Mesothelial cell of epicardium (in vitro differentiated cells): ENCODE results near the gene FAM186B. TPM values are rescaled to one million over a fixed set of nuclear protein-coding genes. Genes with fewer than 3 reads are reported as not detected.

Experiments
- DNase-seq, 2 experiments: peaks; one replicate each; pipeline ENCODE4 v3.0.0; 2021; ENCODE audit warnings: low spot score in 2 of 2; ENCODE audit not compliant: unreplicated experiment in 2 of 2
- H3K27ac Mint-ChIP-seq: 2 replicates; pipeline ENCODE4 v1.8.0; 2021; ENCODE audit warnings: mixed read lengths
- H3K27me3 Mint-ChIP-seq: 2 replicates; pipeline ENCODE4 v1.8.0; 2021; ENCODE audit warnings: low read depth, mixed read lengths
- H3K36me3 Mint-ChIP-seq: 2 replicates; pipeline ENCODE4 v1.8.0; 2021; ENCODE audit warnings: mixed read lengths
- H3K4me1 Mint-ChIP-seq: 2 replicates; pipeline ENCODE4 v1.8.0; 2021; ENCODE audit warnings: mixed read lengths
- H3K4me3 Mint-ChIP-seq: 2 replicates; pipeline ENCODE4 v1.8.0; 2021; ENCODE audit warnings: mild to moderate bottlenecking, moderate library complexity, mixed read lengths
- H3K9me3 Mint-ChIP-seq: 2 replicates; pipeline ENCODE4 v1.8.0; 2021; ENCODE audit warnings: mixed read lengths
- CTCF ChIP-seq: fragments of 200-600 bp; sonication (generic); IDR thresholded peaks from one replicate; pipeline ENCODE4 v1.5.0; 2021; ENCODE audit warnings: antibody characterized with exemption; ENCODE audit not compliant: unreplicated experiment
- total RNA-seq: library from RNA; stranded (reverse); gene quantifications from 3 replicates; pipeline ENCODE4 v1.2.1, GENCODE V29; 2021

FAM186B gene
- total RNA-seq, 1 donor from 2014 or later, result 0.40 TPM

- no peak for TF ChIP-seq CTCF
- Mint-ChIP-seq H3K9me3 (no peaks in the 10 kb centered on the region), H3K36me3 (peaks cover 6% of the 10 kb centered on the region), H3K27ac (no peak overlapping the region), H3K4me1 (peaks cover 20% of the 10 kb centered on the region), H3K27me3 (no peaks in the 10 kb centered on the region), H3K4me3 (no peak overlapping the region)
- DNase-seq, result no peak
These were observed 40.0 kb upstream of the FAM186B start for GRCh38 chr12:49645146-49646039.

GRCh38 chr12:49644620-49644994 is 39.2 kb upstream of the FAM186B start:
- TF ChIP-seq CTCF, result peak; percentile 75
- Mint-ChIP-seq H3K27me3 (no peaks in the 10 kb centered on the region), H3K4me1 (peaks cover 20% of the 10 kb centered on the region), H3K4me3 (no peak overlapping the region), H3K9me3 (no peaks in the 10 kb centered on the region), H3K36me3 (peaks cover 11% of the 10 kb centered on the region), H3K27ac (peak overlapping the region; percentile 37)
- peak; percentile 57 to 79 for DNase-seq

- H3K36me3 Mint-ChIP-seq, result peaks cover 11% of the 10 kb centered on the region
- peaks cover 16% of the 10 kb centered on the region for H3K4me1 Mint-ChIP-seq
- H3K4me3 Mint-ChIP-seq, result no peak overlapping the region
- peak overlapping the region; percentile 37 for H3K27ac Mint-ChIP-seq
- DNase-seq, result no peak
- no peaks in the 10 kb centered on the region for H3K9me3 Mint-ChIP-seq
- H3K27me3 Mint-ChIP-seq, result no peaks in the 10 kb centered on the region
- no peak for TF ChIP-seq CTCF
These were observed 38.7 kb upstream of the FAM186B start for GRCh38 chr12:49643961-49644619.

GRCh38 chr12:49643135-49643534 is 37.7 kb upstream of the FAM186B start:
- DNase-seq, result no peak
- H3K36me3 Mint-ChIP-seq, result peaks cover 9% of the 10 kb centered on the region
- TF ChIP-seq CTCF, result no peak
- H3K27me3 Mint-ChIP-seq, result no peaks in the 10 kb centered on the region
- no peak overlapping the region for H3K4me3 Mint-ChIP-seq
- no peak overlapping the region for H3K27ac Mint-ChIP-seq
- H3K4me1 Mint-ChIP-seq, result peaks cover 7% of the 10 kb centered on the region
- H3K9me3 Mint-ChIP-seq, result no peaks in the 10 kb centered on the region

- TF ChIP-seq CTCF, result no peak
- no peak for DNase-seq
- no peaks in the 10 kb centered on the region for H3K9me3 Mint-ChIP-seq
- H3K4me1 Mint-ChIP-seq, result peaks cover 10% of the 10 kb centered on the region
- no peaks in the 10 kb centered on the region for H3K27me3 Mint-ChIP-seq
- no peak overlapping the region for H3K4me3 Mint-ChIP-seq
- H3K36me3 Mint-ChIP-seq, result peaks cover 12% of the 10 kb centered on the region
- H3K27ac Mint-ChIP-seq, result no peak overlapping the region
These were observed 36.9 kb upstream of the FAM186B start for GRCh38 chr12:49642370-49642802.
